Lower lobe of right lung (tissue), 2 donors: Measurements from ENCODE around the gene LPP. TPM values are rescaled to one million over a fixed set of nuclear protein-coding genes. Genes with fewer than 3 reads are reported as not detected.

Source experiments
- ATAC-seq, 2 donors: fragments of 200-7000 bp; cut with Tn5 transposase; one replicate each; pipeline ENCODE4 v1.9.1; 2020 to 2022; ENCODE audit warnings: mild to moderate bottlenecking in 2 of 2, moderate library complexity in 2 of 2
- DNase-seq: peaks from one replicate; pipeline ENCODE4 v3.0.0-alpha.2; 2020
- H3K27ac ChIP-seq: fragments of 200-600 bp; one replicate; pipeline ENCODE4 v1.8.0; 2022
- H3K27me3 ChIP-seq: fragments of 200-600 bp; one replicate; pipeline ENCODE4 v1.8.0; 2022; ENCODE audit warnings: low read depth
- H3K36me3 ChIP-seq: fragments of 200-600 bp; one replicate; pipeline ENCODE4 v1.8.0; 2022; ENCODE audit warnings: mild to moderate bottlenecking
- H3K4me1 ChIP-seq: fragments of 200-600 bp; one replicate; pipeline ENCODE4 v1.8.0; 2022
- H3K4me3 ChIP-seq: fragments of 200-600 bp; one replicate; pipeline ENCODE4 v1.8.0; 2022; ENCODE audit warnings: mild to moderate bottlenecking
- H3K9me3 ChIP-seq: fragments of 200-600 bp; one replicate; pipeline ENCODE4 v1.8.0; 2022
- CTCF ChIP-seq: fragments of 200-600 bp; IDR thresholded peaks from one replicate; pipeline ENCODE4 v1.8.0; 2022; ENCODE audit warnings: antibody characterized with exemption, mild to moderate bottlenecking
- intact Hi-C: fragments of 100-400 bp; cut with DNase I; formaldehyde crosslinking; loops from one replicate; pipeline ENCODE4 v1.11.0; 2022
- total RNA-seq: library from RNA; stranded (reverse); fragmentation: NEBNext Ultra II Directional; extraction: Animal tissue kit (Norgen Biotek cat#: 25700); gene quantifications from one replicate; pipeline ENCODE4 v1.2.1, GENCODE V29; 2021
- donor health status: DM: no; HTN: yes; CAD: no; lungs with severe emphysema.

LPP gene
- total RNA-seq, 1 donor from 2014 or later = 180 TPM

DNA sequence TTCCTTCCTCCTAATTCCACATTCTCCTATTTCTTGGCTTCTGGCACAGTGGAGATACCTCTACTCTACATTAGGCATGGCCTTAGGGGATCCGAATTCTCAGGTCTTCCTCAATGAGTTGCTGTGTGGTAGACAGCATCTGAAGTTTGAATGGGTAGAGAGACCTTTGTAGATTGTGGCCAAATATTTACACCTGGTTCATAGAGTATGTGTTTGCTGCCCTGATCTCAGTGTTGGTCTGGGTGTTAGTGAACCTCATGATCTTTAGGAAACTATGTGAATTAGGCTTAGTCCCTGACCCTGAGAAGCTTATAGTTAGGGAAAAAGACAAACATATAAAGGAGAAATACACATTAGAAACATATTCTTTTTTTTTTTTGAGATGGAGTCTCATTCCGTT is 75.8 kb downstream of the LPP start:
- Histone ChIP-seq H3K4me3 (no peak overlapping the region), H3K36me3 (no peaks in the 10 kb centered on the region), H3K4me1 (peaks cover 12% of the 10 kb centered on the region), H3K27ac (no peak overlapping the region), H3K9me3 (no peaks in the 10 kb centered on the region), H3K27me3 (no peaks in the 10 kb centered on the region)
- no peak for ATAC-seq
- no peak for TF ChIP-seq CTCF
- no peak for DNase-seq
- intact Hi-C loops = no loop called here

DNA sequence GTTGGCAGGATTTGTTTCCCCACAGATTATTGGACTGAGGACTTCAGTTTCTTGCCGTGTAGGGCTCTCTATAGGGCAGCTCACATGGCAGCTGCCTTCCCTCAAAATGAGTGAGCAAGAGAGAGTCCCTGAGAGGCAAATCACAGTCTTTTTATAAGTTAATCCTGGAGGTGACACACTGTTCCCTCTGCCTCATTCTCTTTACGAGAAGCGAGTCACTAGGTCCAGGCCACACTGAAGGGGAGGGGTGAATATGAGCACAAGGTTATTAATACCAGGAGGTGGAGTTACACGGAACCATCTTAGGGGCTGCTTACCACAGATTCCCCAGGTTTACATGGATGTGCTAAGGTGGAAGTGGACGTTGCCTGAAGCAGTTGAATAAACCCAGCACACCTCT is 77.0 kb downstream of the LPP start:
- no peak for TF ChIP-seq CTCF
- DNase-seq = no peak
- Histone ChIP-seq H3K4me3 (no peak overlapping the region), H3K4me1 (peaks cover 12% of the 10 kb centered on the region), H3K27ac (no peak overlapping the region), H3K36me3 (no peaks in the 10 kb centered on the region), H3K9me3 (no peaks in the 10 kb centered on the region), H3K27me3 (no peaks in the 10 kb centered on the region)
- no peak for ATAC-seq
- intact Hi-C loops = no loop called here

DNA sequence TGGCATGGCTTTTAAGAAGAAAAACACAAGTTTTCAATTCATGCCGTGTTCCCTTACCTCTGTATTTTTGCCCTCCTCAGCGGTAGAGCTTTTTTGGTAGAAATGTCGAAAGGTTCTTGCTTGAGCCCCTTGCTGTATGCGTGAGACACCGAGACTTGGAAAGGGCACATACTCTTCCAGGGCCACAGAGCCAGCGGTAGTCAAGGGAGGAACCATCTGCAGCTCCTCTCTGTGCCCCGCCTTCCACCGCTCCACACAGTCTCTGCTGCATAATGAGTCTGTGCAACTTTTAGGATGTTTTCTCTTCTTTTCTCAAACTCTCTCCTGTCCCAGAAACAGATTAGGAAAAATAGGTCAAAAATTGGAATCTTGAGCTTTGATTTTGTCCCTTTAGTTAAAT is 77.5 kb downstream of the LPP start:
- TF ChIP-seq CTCF = no peak
- no peak overlapping the region for H3K27ac ChIP-seq
- no peaks in the 10 kb centered on the region for H3K9me3 ChIP-seq
- peaks cover 12% of the 10 kb centered on the region for H3K4me1 ChIP-seq
- no peak for ATAC-seq
- intact Hi-C loops = no loop called here
- DNase-seq = no peak
- H3K4me3 ChIP-seq = no peak overlapping the region
- H3K36me3 ChIP-seq = no peaks in the 10 kb centered on the region
- H3K27me3 ChIP-seq = no peaks in the 10 kb centered on the region

GRCh38 chr3:188232656-188233055 is 78.7 kb downstream of the LPP start:
- TF ChIP-seq CTCF = no peak
- Histone ChIP-seq H3K27ac (no peak overlapping the region), H3K4me3 (no peak overlapping the region), H3K4me1 (peaks cover 12% of the 10 kb centered on the region), H3K36me3 (no peaks in the 10 kb centered on the region), H3K27me3 (no peaks in the 10 kb centered on the region), H3K9me3 (no peaks in the 10 kb centered on the region)
- ATAC-seq (peak; percentile 57 to 84), DNase-seq (no peak)
- intact Hi-C loops = no loop called here

DNA sequence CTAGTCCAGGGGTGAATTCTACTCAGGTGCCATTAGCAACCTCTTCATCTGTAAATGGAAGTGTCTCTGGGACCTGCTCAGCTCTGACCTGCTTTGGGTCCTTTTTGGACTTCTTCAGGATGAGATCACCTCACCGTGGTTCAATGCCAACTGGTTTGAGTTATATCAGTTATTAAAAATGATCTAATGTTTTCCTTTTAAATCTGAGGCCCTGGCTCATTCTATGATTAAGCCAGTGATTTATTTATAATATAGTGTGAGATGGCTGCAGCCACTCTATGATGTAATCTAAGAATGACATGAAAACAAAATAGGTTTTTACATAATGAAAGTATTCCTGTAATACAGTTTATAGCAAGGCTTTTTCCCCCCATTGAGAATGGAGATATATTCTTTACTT is 79.4 kb downstream of the LPP start:
- intact Hi-C loops = no loop called here
- no peaks in the 10 kb centered on the region for H3K36me3 ChIP-seq
- peaks cover 12% of the 10 kb centered on the region for H3K4me1 ChIP-seq
- H3K27me3 ChIP-seq = no peaks in the 10 kb centered on the region
- peak in 1 of 2 donors; percentile 20 for ATAC-seq
- no peaks in the 10 kb centered on the region for H3K9me3 ChIP-seq
- TF ChIP-seq CTCF = no peak
- H3K27ac ChIP-seq = no peak overlapping the region
- no peak for DNase-seq
- no peak overlapping the region for H3K4me3 ChIP-seq

GRCh38 chr3:188234132-188234531 is 80.2 kb downstream of the LPP start:
- Histone ChIP-seq H3K4me1 (peaks cover 12% of the 10 kb centered on the region), H3K27ac (no peak overlapping the region), H3K4me3 (no peak overlapping the region), H3K27me3 (no peaks in the 10 kb centered on the region), H3K36me3 (no peaks in the 10 kb centered on the region), H3K9me3 (no peaks in the 10 kb centered on the region)
- DNase-seq (no peak), ATAC-seq (no peak)
- intact Hi-C loops = no loop called here
- TF ChIP-seq CTCF = no peak
